ENCODE results near the gene STK38L. TPM values are rescaled to one million over a fixed set of nuclear protein-coding genes. Genes with fewer than 3 reads are reported as not detected.

STK38L gene
- total RNA-seq, 4 donors from 2014 or later = 64.6 to 102 (median 82.4) TPM

- Histone ChIP-seq H3K9me3 (no peaks in the 10 kb centered on the region), H3K36me3 (no peaks in the 10 kb centered on the region), H3K4me3 (no peak overlapping the region), H3K27me3 (no peaks in the 10 kb centered on the region), H3K27ac (replicated peaks in 1 of 4) (no peak overlapping the region), H3K4me1 (peaks cover 0 to 18% (median 14%) of the 10 kb centered on the region in 4 donors)
- no peak for TF ChIP-seq CTCF (IDR thresholded peaks at IDR 0.05)
- TF ChIP-seq POLR2AphosphoS5 (IDR thresholded peaks at IDR 0.05) = no peak
- no peak for TF ChIP-seq POLR2A (IDR thresholded peaks at IDR 0.05; ENCODE audit: low read depth)
- no peak for TF ChIP-seq EP300 (IDR thresholded peaks at IDR 0.05)
- 86% methylated on average over 2 of the region's 2 CpGs for WGBS
- intact Hi-C loops (cut with DNase I) = no loop called here
- no peak for DNase-seq (ENCODE audit: extremely low spot score)
These were observed 26.5 kb upstream of the STK38L start for GRCh38 chr12:27217590-27217989.

- H3K4me3 ChIP-seq = no peak overlapping the region
- H3K4me1 ChIP-seq = peaks cover 0 to 18% (median 14%) of the 10 kb centered on the region in 4 donors
- TF ChIP-seq EP300 (IDR thresholded peaks at IDR 0.05) (no peak), POLR2AphosphoS5 (IDR thresholded peaks at IDR 0.05) (no peak), CTCF (IDR thresholded peaks at IDR 0.05) (no peak), POLR2A (IDR thresholded peaks at IDR 0.05; ENCODE audit: low read depth) (no peak)
- WGBS = 77% methylated on average over 5 of the region's 5 CpGs
- intact Hi-C loops (cut with DNase I) = no loop called here
- DNase-seq (ENCODE audit: extremely low spot score) = no peak
- peak overlapping the region; percentile 52 to 74 (median 64) for H3K27ac ChIP-seq (replicated peaks in 1 of 4)
- no peaks in the 10 kb centered on the region for H3K9me3 ChIP-seq
- no peaks in the 10 kb centered on the region for H3K27me3 ChIP-seq
- H3K36me3 ChIP-seq = no peaks in the 10 kb centered on the region
These were observed 24.4 kb upstream of the STK38L start for GRCh38 chr12:27219693-27220054.

- TF ChIP-seq POLR2A (IDR thresholded peaks at IDR 0.05; ENCODE audit: low read depth) (no peak), POLR2AphosphoS5 (IDR thresholded peaks at IDR 0.05) (no peak)
- Histone ChIP-seq H3K36me3 (no peaks in the 10 kb centered on the region), H3K27ac (replicated peaks in 1 of 4) (peak overlapping the region; percentile 52 to 74 (median 64)), H3K4me3 (no peak overlapping the region), H3K4me1 (peaks cover 0 to 18% (median 14%) of the 10 kb centered on the region in 4 donors), H3K9me3 (no peaks in the 10 kb centered on the region), H3K27me3 (no peaks in the 10 kb centered on the region)
- 45% methylated on average over 4 of the region's 4 CpGs for WGBS
- intact Hi-C loops (cut with DNase I) = no loop called here
- DNase-seq (ENCODE audit: extremely low spot score) = no peak
These were observed 23.8 kb upstream of the STK38L start for GRCh38 chr12:27220055-27220987.

- Histone ChIP-seq H3K9me3 (no peaks in the 10 kb centered on the region), H3K27ac (replicated peaks in 1 of 4) (peak overlapping the region in 3 of 4 donors; percentile 62 to 74 (median 67)), H3K4me1 (peaks cover 2 to 18% (median 14%) of the 10 kb centered on the region in 4 donors), H3K27me3 (no peaks in the 10 kb centered on the region), H3K36me3 (no peaks in the 10 kb centered on the region), H3K4me3 (no peak overlapping the region)
- DNase-seq (ENCODE audit: extremely low spot score) = no peak
- intact Hi-C loops (cut with DNase I) = no loop called here
- 81% methylated on average over 4 of the region's 4 CpGs for WGBS
- TF ChIP-seq CTCF (IDR thresholded peaks at IDR 0.05) (no peak), EP300 (IDR thresholded peaks at IDR 0.05) (no peak), POLR2AphosphoS5 (IDR thresholded peaks at IDR 0.05) (no peak), POLR2A (IDR thresholded peaks at IDR 0.05; ENCODE audit: low read depth) (no peak)
These were observed 23.1 kb upstream of the STK38L start for GRCh38 chr12:27220988-27221345.

GRCh38 chr12:27221625-27222387 lies 22.3 kb upstream of the STK38L start:
- WGBS = 92% methylated on average over 7 of the region's 7 CpGs
- Histone ChIP-seq H3K27me3 (no peaks in the 10 kb centered on the region), H3K4me3 (no peak overlapping the region), H3K4me1 (peaks cover 9 to 24% (median 19%) of the 10 kb centered on the region in 4 donors), H3K9me3 (no peaks in the 10 kb centered on the region), H3K27ac (replicated peaks in 1 of 4) (no peak overlapping the region), H3K36me3 (no peaks in the 10 kb centered on the region)
- TF ChIP-seq POLR2AphosphoS5 (IDR thresholded peaks at IDR 0.05) (no peak), CTCF (IDR thresholded peaks at IDR 0.05) (no peak), POLR2A (IDR thresholded peaks at IDR 0.05; ENCODE audit: low read depth) (no peak), EP300 (IDR thresholded peaks at IDR 0.05) (no peak)
- no peak for DNase-seq (ENCODE audit: extremely low spot score)
- intact Hi-C loops (cut with DNase I) = no loop called here

Measured in esophagus muscularis mucosa (tissue), 4 donors.